GM18499 (cell line): Measurements from ENCODE around the gene MTHFSD.

Source experiments
- ATAC-seq: cut with Tn5 transposase; IDR thresholded peaks from one replicate; pipeline ENCODE4 v1.9.1; 2021; ENCODE audit warnings: moderate number of reproducible peaks; ENCODE audit not compliant: insufficient read depth, unreplicated experiment

MTHFSD gene

DNA sequence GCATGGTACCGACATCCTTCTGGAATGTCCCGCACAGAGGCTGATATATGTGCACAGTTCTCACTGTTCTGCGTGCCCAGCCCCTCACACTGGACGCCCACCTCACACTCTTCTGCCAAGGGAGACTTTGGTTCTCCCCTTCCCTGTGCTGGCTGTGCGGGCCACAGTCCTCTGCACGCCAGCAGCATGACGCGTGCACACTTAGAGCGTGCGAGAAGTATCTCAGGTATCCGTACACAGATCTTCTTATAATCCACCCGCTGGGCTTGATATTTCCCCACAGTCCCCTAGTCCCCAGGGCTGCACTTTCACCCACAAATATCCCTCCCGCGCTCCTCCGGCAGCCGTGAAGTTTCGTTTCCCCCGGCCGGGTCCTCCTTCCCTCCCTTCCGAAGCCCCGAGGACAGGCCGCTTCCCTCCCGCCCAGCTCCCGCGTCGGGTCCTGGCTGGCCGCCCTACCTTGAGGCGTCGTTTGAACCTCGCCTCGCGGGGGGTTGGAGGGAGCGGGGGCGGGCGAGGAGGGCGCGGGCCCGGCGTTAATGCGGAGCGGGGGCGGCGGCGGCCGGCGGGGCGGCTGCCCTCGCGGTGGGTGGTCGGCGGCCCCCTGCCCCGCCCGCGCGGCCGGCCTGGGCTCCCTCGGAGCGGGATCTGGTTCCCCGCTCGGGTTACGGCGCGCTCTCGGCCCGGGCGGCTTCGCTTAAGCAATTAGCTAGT lies 49.7 kb downstream of the MTHFSD start:
- ATAC-seq, result no peak

DNA sequence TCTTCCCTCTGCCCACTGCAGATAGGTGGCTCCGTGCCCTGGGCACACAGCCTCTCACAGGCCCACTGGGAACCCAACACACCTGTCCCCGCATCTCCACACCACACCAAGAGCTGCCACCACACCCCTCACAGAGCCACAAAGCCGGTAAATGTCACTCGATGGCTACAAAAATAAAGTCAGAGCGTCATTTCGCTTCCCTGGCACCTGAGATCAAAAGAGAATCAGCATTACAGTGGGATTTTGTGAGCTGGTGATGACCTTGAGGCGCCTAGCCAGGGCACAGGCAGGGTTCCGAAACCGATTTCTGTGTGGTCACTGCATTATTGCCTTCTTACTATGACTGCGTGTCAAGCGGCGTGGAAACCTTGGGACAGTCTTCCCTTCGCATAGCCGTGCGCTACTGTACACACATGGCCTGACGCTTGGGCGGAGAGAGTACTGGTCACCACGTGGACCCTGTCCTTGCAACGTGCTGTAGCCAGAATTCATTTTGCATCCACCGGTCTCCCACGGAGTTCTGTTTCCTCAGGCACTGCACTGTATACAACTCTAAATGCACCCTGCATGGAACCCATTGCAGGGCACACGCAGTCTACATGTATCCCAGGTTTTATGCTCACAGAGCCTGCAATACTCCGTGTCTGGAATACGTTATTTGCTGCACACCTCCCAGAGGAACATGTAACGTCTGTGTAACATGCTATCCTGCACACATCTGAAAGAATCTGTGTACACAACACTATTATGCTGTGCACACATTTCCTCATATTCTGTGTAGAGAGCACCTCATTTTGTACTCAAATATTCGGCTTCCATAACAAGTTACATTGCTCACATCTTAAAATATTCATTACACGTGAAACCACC lies 50.5 kb downstream of the MTHFSD start:
- ATAC-seq, result no peak

DNA sequence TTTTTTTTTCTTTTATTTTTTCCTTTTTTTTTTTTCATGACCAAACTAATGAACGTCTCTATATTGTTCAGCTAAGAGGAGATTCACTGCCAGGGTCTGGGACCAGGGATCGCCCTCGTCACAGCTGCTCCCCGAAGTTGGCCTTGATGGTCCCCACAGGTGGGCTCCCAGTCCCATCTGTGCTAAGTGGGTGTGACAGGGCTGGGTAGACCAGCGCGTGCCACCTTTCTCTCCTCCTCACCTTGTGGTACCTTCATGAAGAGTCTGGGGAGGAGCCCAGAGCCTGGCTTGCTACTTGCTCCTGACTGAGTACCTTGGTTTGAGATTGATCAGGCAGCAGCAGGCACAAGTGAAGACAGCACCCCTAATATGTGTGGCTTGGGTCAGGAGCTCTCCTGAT lies 51.2 kb downstream of the MTHFSD start:
- no peak for ATAC-seq

DNA sequence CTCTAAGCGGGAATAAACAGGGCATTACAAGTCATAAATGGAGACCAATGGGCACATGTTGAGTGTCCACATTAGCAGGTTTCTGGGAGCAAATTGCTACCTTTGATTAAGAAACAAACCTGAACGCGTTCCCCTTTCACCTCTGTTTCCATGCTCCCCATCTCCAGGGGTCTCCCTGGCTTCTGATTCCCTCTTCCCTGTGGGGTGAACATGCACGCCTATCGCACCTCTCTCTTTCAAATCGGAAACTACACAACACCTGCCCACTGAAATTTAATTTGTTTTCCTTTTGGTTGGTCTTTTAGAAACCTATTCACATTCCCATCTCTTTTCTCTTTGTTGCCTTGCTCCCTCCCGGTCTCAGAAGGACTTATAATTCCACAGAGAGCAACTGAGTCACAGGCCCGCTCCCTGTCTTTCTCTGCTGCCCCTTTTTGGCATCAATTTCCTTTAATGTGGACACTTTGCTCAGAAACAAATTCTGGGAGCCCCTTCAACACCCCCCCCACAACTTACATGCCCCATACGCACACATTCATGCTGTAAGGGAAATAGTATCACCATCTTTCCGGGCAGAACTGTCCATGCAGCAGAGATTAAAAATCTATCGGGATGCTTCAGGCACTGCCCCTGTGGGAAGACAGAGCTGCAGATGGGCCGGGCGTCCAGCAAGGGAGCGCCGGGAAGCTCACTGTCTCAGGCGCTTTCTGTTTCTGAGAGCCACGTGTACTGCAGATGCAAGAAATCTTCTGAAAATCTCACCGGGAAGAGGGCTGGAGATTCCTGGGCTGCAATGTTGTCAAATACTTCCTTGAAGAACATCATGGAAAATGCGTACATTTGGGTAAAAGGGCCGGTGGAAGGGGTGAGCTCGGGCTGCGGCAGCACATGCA lies 51.9 kb downstream of the MTHFSD start:
- no peak for ATAC-seq

DNA sequence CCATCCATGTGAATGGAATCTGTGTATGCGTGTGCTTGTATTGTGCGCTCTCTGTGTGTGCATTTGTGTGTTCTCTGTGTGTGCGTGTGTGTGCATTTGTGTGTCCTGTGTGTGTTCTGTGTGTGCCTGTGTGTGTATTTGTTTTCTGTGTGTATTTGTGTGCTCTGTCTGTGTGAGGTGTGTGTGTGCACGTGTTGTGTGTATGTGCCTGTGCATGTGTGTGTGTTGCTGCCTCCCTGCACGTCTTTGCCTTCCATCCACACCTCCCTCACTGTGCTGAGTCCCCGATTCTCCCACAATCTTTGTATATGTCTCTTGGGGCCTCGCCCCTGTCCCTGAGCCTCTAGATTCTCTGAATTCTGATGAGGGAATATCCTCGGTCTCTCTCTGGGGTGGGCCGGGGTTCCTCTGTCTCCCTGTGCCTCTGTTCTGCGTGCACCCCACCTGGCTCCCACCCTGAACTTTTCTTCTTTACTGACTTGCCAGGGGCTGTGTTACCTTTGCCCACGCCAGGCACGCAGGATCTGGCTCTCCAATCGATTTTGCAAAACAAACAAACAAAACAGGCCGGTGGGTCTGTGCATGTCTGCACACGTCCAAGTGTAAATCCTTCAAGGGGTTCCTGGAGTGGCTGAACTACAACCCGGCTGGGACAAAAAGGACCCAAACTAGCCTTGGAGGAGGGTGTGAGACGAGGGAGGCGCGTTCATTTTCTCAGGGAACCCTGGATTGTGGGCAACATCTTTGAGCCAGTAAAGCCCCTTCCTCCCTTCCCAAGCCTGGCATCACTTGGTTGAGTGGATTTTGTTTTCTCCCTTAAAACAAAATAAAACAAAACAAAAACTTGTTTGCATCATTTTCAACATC lies 52.8 kb downstream of the MTHFSD start:
- ATAC-seq, result no peak

DNA sequence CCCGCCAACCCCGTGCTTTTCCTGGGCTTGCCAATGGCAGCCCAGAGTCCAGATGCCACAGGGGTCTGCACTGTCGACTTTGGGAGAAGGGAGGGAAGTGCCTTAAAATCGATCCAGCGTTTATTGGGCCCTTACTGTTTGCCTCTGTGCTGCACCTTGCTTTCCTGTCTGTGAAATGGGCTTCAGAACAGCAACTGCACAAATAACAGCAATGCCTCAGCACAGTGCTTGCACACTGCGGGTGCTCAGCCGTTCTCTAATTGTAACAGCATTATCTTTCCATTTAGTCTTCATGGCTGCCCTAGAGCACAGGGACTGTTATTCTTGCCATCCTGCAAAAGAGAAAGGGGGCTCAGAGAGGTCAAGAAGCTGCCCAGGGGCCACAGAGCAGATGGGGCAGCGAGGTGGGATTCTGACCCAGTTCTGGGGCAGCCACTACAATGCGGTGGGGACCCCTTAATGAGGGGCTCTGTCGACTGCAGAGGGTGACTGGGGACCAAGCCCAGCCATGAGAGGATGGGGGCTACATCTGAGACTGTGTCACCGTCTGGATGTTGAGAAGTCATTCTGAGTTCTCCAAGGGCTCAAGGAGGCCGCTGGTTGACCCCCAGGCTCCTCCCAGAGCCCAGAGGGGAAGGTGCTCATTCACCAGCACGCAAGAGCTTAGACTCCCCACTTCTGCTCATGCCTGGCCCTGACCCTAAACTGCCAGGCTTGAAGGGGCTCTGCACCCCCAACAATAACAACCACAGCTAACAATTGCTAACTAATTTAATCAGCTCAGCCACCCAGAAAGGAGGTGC lies 54.1 kb downstream of the MTHFSD start:
- ATAC-seq, result no peak

DNA sequence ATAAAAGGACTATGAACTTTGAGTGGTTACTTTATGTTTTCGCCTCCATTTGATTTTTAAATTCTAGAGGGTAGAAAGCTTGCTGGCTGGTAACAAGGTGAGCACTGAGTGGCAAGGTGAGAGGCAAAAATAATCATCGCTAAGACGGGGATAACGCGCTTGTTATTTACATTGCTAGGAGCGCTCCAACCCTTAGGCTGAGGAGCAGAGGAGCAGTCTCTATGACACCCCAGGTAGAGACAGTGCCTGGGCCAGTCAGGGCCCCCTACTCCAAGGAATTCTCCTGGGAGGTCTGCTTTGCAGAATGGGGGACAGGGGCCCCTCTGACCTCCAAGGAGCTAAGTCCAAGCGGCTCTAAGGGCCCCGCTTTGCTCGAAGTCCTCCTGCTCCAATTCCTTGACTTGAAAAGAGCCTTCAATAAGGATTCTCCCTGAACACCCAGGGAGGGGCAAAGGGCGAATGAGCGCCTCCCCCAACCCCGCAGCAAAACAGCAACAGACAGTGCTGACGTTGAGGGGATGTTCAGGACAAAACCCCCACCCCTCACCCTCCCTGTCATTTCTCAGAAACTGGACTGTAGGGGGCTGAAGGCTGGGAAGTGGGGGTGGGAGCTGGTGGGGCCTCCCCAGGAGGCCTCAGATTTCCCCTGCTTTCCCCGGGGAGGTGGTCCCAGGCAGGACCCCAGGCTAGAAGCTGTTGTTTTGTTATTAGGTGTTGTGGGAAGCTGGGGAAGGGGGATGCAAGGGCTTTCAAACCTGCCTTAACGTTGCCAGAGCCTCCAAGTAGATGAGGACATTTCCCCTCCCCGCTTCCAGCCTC lies 54.9 kb downstream of the MTHFSD start:
- no peak for ATAC-seq

DNA sequence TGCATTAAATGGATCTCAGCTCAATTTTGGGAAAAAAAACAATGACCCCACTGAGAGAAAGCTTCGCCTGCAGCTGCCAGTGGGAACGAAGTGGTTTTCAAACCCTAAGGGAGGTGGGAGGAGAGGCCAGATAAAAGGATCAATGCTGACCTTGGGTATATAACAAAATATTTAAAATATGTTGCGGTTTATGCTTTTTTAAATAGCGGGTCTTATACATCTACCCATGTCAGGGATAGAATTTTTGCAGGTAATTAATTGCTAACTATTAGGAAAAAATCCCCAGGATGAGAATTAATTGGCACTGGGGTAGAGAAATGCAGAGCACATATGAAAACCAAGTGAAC lies 55.6 kb downstream of the MTHFSD start:
- no peak for ATAC-seq

DNA sequence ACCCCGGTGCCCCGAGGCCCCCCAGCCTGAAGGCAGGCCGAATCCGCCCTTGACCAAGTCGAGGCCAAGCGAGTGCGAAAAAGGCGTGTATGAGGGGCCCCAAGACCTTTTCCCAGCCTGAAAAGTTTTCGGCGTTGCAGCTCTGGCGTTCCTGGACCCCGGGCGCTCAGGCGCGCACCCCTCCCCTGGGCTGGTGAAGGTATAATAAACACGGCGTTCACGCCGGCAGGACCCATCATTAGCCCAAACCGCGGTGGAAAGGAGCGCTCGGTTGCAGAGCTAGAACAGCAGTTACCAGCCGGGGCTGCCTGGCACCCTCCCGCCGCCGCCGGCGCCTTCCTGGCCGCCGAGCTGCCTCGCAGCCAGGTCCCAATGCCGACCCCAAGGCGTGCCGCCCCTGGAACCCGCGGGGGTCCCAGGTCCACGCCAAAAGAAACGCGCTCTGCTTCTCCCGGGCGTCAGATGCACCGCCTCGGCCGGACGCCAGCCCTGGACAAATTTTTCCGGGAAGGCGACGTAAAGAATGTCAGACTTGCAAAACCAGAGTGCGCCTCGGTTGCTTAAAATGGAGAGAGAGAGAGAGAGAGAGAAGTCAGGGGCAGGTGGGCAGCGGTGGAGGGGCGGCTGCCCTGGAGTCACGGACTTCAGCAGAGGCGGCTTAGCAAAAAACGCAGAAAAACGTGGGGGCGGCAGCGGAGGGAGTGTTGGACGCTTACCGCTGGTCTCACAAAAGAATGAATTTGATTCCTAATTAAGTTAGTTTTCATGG lies 56.2 kb downstream of the MTHFSD start:
- ATAC-seq, result no peak

DNA sequence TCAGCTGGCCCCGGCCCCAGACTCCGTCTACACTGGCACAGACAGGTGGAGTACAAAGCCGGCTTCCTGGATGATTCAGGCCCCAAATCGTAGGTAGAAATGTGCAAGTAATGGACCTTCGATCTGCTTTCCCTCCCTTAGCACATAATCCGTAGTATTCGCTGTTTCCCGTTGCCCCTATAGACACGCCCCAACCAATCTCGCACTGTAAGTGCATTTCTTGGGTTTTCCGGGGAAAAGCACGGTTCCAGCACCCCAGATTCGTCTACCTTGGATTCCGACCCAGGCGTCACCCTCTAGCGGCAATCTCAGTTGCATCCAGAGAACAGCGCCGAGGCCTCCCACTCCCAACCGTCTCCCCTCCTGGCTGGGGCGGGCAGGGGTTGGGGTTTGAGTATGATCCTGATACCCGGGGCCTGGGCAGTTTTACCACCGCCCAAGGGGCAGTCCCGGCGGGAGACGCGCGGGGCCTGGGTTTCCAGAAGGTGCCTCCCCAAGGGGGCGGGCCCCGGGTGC lies 56.8 kb downstream of the MTHFSD start:
- no peak for ATAC-seq

DNA sequence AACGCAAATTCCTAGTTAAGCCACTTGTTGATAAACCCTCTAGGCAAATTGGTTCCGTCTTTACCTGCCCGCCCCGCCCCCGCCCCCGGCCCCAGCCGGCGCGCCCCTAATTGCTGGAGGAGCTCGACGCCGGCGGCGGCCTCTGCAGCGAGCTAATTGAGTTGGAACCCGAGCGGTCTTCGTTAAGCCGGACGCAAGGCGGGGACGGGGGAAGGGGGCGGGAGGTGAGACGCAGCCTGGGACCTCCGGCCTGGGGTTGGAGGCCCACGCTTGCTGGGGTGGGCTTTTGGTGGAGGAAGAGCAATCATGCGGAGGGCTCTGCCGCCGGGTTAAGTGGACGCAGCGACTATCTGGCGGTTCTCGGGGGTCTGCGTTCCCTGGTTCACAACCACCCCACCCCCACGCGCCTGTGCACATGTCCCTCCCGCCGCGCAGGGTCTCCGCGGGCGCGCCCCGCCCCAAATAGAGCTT lies 57.4 kb downstream of the MTHFSD start:
- ATAC-seq, result no peak

DNA sequence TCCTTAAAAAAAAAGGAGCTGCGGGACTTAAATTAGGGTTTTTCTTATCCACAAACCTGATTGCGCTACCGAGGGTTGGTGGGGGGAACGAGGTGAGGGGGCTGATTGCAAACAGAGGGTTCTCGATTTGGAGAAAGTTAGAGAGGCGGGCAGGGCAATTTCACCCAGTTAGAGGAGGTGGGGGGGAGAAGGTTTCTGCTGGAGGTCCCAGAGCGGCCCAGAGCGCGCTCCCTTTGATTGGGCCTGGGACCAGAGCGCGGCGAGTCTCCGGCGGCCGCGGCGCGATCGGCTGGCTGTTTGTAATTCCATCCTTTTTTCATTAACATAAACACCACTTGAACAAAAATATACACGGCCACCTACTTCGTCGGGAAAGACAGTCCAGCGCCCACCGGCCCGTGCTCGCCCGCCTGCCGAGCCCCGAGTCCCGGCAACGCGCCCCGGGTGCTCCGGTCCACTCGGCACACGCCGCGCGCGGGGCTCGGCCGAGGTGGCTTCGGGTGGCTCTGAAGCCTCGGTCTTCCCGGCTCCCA lies 58.0 kb downstream of the MTHFSD start:
- ATAC-seq, result no peak

DNA sequence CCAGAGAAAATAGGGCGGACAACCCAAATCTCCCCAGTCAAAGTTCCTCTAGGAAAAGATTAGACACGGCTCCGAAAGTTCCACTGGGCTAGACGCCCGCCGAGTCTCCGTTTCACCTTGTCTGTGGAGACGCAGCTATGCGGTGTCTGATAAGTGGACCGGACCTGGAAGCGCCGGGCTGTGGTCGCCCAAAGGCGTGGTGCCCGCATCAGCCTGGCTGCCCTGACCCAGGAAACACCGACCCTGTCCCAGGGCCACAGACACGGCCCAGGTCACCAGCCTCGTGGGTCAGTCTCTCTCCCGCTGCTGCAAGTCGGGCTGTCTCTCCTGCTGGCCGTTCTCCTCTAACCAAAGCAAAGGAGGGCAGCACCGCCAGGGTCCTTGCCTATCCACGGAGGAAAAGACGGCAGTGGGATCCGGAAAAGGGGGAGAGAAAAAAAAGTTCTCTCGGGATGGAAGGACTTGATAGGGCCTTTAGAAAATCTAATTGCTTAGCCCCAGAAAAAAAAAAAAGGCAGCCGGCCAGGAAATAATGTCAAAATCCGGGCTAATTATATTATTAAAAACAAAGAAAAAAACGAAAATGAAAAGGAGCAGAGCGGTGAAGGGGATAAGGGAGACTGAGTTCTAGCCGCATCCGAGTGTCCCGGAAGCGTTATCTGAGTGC lies 58.6 kb downstream of the MTHFSD start:
- ATAC-seq, result no peak

DNA sequence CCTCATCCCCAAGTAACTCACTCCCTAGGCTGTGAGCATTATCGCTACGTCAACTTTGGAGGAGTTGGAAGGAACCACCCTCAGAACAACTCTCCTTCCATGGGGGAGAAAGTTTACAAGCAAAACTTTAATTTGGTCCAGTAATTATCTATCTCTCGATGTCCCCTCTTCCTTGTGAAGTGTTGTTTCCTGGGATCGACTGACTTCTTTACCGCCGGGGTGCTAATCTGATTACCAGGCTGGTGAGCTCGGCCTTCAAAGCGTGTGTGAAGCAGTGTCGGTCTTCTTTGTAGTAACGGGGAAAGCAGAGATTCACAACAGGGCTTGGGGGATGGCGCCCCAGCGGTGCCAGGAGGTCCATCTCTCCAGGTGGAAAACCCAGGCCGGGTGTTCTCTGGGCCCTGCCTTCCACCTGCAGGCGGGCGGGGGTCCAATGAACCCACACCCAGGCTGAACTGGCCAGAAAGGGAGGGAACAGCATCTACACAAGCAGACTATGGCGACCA lies 59.2 kb downstream of the MTHFSD start:
- ATAC-seq, result no peak

DNA sequence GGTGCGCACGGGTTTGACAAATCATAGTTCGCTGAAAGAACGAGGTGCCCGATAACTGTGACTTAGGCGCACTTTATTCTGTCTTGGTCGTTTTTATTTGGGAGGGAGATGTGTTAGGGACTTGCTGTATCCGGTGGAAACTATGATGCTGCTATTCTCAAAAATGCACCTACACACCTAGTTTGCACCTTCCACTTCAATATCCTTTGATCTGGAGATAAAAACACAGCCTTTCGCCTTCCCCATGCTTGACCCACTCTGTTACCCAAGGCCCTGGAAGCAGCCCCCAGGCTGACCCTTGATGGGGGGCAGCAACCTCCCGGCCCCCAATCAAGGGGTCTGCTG lies 59.7 kb downstream of the MTHFSD start:
- ATAC-seq, result no peak

DNA sequence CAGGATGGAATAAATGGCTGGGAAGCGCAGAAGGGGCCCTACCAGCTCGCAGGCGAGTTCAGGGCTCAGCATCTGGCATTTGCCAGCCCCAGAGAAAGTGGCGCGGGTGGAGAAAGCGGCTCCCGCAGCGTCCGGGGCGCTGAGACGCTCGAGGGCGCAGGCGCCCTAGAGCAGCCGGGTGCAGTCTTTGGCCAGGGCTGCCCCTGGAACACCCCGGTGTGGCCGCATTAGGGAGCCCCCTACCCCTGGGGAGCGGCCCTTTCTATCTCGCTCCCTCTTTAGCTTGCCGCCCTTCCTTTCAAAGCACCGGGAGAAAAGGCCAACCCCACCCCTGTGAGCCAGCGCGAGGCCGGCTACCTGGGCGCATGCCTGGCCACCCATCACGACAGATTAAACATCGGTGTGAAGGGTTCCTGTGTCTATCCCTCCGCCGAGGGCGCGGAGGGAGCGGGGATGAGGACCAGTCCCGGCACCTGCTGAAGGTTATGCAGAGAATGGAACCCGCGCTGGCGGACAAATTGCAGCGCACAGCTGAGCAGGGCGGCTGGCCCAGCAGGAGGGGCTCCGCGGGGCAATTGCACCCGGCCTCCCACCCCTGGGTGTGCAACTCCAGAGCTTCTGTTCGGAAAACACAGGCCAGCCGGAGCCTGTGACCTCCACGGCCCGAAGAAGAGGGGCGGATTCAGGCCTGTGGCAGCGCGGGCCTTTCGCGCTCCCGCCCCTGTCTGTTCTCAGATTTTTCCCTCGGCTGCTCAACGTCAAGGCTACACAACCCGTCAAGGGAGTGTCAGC lies 60.3 kb downstream of the MTHFSD start:
- no peak for ATAC-seq
